Measurements from ENCODE around the gene USP9X.
"Not testable (repeated sequence)": the region's sequence is repeated elsewhere in the genome, so short reads cannot be mapped to it uniquely, and the experiment has no call there.

USP9X gene

DNA sequence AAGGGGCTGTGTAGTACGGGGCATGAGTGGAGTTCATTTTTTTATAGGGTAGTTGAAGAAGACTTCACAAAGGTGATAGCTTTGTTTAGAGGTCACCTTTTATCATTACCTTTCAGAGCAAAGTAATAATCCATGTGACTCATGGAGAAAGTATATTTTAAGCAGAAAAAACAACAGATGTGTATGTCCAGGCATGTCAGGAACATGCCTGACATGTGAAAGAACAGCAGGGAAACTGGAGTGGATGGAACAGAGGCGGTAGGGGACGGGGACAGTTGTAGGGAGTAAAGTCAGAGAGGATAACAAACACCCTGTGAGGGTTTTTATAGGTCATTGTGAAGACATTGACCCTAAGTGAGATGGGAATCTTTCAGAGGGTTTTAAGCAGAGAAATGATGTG lies 107.6 kb downstream of the USP9X start:
- DNase-seq, result no peak

DNA sequence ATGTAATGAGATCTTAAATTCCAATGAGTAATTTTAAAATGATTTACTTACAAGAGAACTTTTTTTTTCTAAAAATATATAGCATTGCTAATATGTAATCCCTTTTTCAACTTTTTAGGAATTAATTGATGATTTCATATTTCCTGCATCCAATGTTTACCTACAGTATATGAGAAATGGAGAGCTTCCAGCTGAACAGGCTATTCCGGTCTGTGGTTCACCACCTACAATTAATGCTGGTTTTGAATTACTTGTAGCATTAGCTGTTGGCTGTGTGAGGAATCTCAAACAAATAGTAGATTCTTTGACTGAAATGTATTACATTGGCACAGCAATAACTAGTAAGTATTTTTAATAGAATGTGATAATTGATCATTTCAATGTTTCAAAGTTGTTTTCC lies 113.2 kb downstream of the USP9X start:
- DNase-seq, result no peak

DNA sequence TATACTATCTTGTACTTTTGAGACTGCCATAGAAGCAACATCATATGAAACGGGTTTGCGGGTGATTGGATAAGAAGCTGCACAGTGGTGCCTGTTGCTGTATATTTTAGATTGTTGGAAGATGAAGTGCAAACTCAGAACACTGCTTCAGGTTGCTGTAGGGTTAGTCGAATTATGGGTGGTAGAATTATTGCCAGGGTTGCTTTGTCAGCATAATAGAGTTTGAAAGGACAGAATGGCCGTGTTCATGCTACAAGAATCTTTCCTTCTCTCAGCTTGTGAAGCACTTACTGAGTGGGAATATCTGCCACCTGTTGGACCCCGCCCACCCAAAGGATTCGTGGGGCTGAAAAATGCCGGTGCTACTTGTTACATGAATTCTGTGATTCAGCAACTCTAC lies 115.5 kb downstream of the USP9X start:
- DNase-seq, result no peak

- no peak for DNase-seq
These were observed 124.6 kb downstream of the USP9X start for GRCh38 chrX:41209853-41210252.

GRCh38 chrX:41224605-41225004 lies 139.4 kb downstream of the USP9X start:
- DNase-seq, result no peak

GRCh38 chrX:41233988-41234387 lies 148.7 kb downstream of the USP9X start:
- no peak for DNase-seq

DNA sequence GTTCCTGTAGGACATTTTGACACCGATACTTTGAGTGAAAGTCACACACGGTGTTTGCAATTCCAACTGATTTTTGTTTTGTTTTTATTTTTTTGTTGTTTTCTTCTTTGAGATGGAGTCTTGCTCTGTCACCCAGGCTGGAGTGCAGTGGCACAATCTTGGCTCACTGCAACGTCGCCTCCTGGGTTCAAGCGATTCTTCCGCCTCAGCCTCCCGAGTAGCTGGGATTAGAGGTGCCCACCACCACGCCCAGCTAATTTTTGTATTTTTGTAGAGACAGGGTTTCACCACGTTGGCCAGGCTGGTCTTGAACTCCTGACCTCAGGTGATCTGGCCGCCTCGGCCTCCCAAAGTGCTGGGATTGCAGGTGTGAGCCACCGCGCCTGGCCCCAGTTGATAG lies 149.2 kb downstream of the USP9X start:
- DNase-seq, result not testable (repeated sequence)

- DNase-seq, result no peak
These were observed 149.7 kb downstream of the USP9X start for GRCh38 chrX:41234962-41235361.

- no peak for DNase-seq
These were observed 151.4 kb downstream of the USP9X start for GRCh38 chrX:41236629-41237028.

GRCh38 chrX:41240509-41240908 lies 155.3 kb downstream of the USP9X start:
- DNase-seq, result no peak

DNA sequence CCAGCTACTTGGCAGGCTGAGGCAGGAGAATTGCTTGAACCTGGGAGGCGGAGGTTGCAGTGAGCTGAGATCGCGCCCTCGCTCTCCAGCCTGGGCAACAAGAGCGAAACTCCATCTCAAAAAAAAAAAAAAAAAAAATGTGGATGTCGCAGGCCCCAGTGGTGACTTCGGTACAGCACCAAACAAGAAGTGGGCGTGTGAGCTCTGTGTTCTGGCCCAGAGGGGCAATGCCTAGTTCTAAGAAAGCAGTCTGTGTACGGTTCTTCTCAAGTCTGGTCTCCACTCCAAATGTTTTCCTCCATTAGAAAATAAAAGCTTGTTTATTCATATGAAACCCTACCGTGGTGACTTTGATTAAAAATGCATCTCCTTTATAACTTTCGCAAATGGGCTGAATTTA lies 156.7 kb downstream of the USP9X start:
- no peak for DNase-seq

DNA sequence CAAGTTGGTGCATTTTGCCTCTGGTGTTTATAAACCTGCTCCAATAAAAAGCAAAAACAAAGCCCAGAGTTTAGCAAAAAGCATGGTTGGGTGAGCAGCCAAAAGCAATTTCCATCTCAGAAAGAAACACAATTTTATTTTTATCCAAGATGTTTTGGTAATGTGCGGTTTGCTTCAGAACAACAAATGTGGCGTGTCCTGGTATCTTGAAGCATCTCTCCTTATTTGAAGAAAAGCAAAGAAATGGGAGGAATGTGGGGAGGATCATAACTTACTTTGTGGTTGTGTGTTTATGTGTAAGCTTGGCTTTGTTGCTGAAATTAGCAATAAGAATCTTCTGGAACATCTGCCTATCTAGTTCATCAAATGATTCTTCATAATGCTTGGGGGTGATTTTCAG lies 160.4 kb downstream of the USP9X start:
- no peak for DNase-seq

DNA sequence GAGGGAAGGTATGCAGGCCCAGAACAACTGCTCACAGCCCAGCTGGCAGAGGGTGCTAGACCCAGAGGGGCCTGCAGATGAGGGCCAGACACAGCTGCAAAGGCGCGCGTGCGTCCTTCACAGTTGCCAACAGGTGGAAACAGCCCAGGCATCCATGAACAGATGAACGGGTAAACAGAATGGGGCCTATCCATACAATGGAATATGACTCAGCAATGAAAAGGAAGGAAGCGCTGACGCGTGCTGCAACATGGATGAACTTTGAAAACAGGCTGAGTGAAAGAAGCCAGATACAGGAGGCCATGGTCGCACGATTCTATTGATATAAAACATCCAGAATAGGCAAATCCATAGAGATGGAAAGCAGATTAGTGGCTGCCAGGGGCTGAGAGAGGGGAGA lies 165.6 kb downstream of the USP9X start:
- DNase-seq, result no peak

GRCh38 chrX:41257801-41258200 lies 172.6 kb downstream of the USP9X start:
- DNase-seq, result no peak

DNA sequence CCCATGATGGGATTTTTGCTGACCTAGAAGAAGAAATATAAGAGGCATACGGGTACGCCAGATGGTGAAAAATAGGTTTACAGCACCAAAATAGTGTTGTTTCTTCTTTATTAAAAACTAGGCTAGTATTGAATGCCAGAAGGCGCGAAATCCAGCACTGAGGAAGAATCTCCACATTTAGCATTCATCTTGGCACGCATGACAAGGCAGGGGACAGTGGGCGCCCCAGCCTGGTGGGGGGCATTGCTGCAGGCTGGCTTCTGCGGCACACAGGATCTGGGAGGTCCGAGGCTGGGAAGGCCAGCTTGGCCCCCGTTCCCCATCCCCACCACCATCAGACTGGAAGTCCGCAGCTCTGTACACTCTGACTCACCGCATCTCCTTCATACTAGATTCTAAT lies 173.0 kb downstream of the USP9X start:
- no peak for DNase-seq

DNA sequence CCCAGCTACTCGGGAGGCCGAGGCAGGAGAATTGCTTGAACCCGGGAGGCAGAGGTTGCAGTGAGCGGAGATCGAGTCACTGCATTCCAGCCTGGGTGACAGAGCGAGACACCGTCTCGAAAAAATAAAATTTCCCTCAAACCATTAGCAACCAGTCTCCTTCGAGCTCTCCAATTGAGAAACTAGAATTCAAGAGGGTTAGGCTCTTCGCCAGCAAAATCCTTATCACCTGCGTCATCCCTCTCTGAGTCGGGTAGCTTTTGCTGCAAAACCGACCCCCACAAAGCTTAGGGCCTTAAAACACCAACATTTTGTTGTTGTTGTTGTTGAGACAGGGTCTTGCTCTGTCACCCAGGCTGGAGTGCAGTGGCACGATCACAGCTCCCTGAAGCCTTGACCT lies 173.6 kb downstream of the USP9X start:
- no peak for DNase-seq

- no peak for DNase-seq
These were observed 174.3 kb downstream of the USP9X start for GRCh38 chrX:41259516-41259915.

- no peak for DNase-seq
These were observed 180.4 kb downstream of the USP9X start for GRCh38 chrX:41265615-41266014.

DNA sequence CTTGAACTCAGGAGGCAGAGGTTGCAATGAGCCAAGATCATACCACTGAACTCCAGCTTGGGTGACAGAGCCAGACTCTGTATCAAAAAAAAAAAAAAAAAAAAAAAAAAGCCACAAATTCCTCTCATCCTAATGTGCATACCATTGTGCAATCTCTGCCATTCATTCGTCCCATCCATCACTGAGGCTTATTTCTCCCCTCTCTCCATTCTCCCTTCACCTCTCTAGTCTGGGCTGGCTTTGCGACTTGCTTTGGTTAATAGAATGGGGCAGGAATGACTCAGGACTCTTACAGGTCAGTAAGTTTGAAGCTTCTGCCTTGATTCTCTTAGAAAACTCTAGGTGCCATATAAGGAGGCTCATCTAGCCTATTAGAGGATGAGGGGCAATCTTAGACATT lies 188.4 kb downstream of the USP9X start:
- no peak for DNase-seq

- DNase-seq, result peak; percentile 81
These were observed 190.7 kb downstream of the USP9X start for GRCh38 chrX:41275661-41276609.

DNA sequence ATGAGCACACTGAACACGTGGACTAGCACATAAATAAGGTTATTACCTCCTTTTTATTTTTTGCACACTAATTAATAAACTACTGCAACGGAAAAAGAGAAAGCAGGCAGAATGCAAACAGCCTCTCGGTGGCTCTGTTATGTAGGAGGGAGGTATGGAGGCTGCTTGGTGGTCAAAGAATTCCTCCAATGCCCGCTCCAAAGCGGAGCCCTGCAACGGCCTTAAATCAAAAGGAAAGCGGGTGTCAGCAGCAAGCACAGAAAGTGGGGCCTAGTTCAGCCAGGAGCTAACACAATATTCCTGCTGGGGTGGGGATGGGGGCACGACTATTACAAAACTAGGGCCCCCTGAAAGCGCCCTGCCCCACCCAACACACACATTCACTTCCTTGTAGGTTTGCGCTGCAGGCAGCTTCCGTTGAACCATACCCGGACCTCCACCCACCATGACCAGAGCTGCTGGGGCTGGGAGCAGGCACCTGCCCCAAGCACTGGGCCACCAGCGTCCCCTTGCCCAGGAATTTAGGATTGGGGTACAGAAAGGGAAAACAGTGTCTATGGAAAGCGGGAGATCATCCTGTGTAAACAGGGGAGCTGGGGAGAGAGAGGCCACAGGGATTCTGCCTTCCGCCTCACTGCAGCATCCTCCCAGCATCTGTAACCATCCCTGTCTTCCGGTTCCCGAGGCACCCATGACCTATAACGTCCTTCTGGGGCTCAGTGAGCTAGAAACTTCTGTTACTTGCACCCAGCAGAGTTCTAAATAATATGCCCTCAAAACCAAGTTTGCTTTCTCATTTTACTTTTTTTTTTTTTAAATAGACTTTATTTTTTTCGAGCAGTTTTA lies 191.6 kb downstream of the USP9X start:
- no peak for DNase-seq

- DNase-seq, result not testable (repeated sequence)
These were observed 197.1 kb downstream of the USP9X start for GRCh38 chrX:41282307-41282706.

DNA sequence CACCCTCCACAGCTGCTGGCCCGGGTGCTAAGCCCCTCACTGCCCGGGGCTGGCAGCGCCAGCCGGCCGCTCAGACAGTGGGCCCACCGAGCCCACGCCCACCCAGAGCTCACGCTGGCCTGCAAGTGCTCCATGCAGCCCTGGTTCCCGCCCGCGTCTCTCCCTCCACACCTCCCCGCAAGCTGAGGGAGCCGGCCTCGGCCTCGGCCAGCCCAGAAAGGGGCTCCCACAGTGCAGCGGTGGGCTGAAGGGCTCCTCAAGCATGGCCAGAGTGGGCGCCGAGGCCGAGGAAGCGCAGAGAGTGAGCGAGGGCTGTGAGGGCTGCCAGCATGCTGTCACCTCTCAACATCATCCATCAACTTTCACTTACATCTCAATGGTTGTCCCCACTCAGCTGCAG lies 200.7 kb downstream of the USP9X start:
- not testable (repeated sequence) for DNase-seq

All from 8988T (cell line).